T-helper 22 cell (primary cell): Measurements from ENCODE around the gene SOX9.

Experiments used
- DNase-seq: peaks from one replicate; pipeline ENCODE4 v3.0.0-alpha.2; 2020; ENCODE audit warnings: low read depth

SOX9 gene

DNA sequence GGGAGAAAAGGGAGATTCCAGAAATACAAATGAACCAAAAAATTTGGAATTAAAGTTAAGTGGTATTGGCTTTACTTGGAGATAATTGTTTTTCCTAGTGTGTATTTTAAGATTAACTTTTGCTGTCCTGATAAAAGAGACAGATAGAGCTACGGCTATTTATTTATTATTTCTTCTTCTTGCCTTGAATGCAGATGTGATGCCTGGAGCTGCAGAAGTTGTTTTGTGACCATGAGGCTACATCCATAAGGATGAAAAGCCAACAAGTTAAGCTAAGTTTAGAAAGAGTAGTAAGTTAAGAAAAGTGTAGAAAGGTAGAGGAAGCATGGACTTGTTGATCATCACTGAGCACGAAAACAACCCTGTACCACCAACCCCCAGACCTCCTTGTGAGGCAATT, 41.7 kb downstream of the SOX9 start:
- no peak for DNase-seq

GRCh38 chr17:72163474-72163873, 42.7 kb downstream of the SOX9 start:
- DNase-seq, result no peak

GRCh38 chr17:72164158-72164739, 43.4 kb downstream of the SOX9 start:
- no peak for DNase-seq

DNA sequence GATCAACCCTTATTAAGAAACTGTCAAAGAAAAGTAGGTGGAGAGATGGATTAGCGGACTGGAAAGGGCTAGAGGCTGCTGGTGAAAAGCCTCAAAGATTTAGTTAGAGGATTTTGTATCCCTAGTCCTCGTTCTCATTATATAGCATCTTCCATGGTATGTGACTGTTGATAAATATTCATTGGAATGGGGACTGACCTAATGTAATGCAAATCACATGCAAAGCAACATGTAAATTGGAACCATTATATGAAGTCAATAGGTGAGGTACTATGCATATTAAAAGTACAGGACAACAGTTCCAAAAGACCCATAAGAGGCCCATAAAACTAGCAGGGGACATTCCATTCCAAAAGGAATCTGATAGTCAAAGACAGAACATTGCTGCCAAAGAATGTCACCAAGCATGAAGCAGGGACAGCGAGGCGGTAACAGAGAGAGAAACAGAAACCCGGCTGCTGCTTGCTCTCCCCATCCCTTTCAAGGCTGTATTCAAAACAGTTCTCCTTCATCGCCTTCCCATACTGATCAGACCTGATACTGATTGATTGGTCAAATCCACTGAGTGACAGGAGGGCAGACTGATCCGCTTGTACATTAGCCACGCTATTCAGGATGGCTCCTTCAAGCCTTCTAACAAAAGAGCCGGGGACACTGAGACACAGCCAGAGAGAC, 44.5 kb downstream of the SOX9 start:
- no peak for DNase-seq

- DNase-seq, result no peak
Observed at GRCh38 chr17:72165867-72166439, 45.1 kb downstream of the SOX9 start.

- DNase-seq, result no peak
Observed at GRCh38 chr17:72167593-72167992, 46.8 kb downstream of the SOX9 start.

- no peak for DNase-seq
Observed at GRCh38 chr17:72169823-72170222, 49.0 kb downstream of the SOX9 start.

DNA sequence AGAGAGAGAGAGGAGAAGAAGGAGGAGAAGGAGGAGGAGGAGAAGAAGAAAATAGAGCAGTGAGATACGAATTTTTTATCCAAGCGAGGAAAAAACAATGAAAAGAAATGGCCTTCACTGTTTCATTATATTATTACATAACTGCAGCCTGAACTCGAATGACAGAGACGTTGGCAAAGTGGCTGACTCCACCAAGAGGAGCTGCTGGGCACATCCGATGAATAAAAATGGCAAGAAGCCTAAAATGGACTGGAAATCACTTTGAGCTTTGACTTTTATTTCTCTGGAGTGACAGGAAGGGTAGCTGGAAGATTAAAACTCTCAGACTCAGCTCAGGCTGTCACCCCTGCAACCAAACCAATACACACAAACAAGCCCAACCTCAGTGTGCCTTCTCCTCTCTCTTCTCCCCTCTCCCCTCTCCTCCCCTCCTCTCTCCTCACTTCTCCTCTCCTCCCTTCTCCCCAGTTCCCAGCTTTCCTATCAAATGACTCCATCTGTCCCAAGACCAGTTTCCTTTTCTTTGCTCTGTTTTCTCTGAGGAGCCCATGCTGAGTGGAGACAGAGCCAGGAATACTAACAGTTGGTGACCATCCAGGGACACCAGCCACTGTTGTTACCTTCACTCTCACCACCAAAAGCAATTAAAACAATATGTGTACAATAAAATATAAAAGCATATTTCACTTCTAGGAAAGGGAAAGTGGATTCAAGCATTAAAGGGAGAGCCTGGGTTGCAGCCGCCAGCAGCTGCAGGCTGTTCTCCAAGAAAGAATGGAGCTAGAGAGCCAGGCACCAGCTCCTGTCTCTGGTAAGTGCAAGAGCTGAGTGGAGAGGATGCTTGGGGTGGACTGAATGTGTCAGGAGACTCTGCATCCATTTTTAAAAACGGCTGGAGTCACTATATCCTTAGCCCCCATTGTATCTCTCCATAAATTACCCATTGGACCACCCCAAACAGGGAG, 51.2 kb downstream of the SOX9 start:
- no peak for DNase-seq

DNA sequence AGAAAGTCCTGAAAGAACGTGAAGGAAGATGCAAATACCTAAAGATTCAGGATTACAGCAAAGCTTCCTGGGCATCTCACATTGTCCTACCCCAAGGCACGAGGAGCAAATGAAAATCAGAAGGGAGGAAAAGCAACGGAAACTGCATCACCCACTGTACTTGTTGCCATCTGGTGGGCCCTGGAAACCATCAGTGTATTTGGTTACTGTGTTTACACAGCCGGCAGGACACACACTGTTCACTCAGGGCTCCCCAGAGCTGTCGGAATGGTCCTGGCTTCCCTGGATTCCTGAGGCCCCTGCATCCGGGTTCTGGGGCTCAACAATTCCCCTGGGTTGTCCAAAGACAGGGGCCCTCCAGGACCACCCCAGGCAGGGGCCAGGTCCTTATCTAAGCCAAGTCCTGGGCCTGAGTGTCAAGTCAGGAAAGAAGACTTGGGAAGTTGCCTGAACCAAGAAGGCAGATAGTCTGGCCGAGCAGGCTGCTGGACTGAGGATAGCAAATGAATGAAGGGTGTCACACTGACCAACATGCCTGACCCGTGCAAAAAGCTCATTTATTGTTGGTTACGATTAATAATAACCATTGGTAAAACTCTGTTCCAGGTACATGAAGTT, 52.8 kb downstream of the SOX9 start:
- DNase-seq, result no peak

DNA sequence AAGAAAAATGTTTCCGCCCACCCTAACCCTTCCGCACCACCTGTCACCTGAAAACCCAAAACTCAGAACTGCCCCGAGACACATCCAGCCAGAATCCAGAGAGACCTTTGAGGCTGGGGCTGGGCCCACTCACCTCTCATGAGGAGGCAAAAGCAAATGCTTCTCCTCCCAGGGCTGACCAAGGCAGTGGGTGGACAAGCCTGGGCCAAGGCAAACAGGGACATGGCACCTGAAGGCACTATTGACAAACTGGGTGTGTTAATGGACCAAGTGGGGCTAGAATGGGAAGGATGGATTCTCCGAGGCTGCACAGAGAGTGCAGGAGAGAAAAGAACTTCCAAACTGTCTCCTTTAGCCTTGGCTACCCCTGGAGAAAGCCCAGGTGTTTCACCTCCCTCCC, 54.4 kb downstream of the SOX9 start:
- DNase-seq, result no peak
